HEK293T (cell line): ENCODE data around the gene STXBP5.
A peak's percentile ranks its signal among the peaks of the same experiment; 100 is the strongest.

ENCODE experiments used
- CTCF ChIA-PET: fragments of 350-600 bp; formaldehyde crosslinking; extraction: SDS; loops from one replicate; lab custom pipeline; 2021; ENCODE audit warnings: antibody characterized with exemption, inconsistent platforms; lab: Yijun Ruan, JAX
- POLR2A ChIA-PET: fragments of 350-600 bp; formaldehyde crosslinking; extraction: SDS; loops from one replicate; lab custom pipeline; 2020; ENCODE audit warnings: antibody characterized with exemption, inconsistent platforms; lab: Yijun Ruan, JAX
- DNase-seq: peaks from one replicate; pipeline ENCODE4 v3.0.0; 2012; ENCODE audit warnings: mixed read lengths; ENCODE audit errors: extremely low spot score
- ARNT ChIP-seq: fragments of 450-650 bp; IDR thresholded peaks from 2 replicates; pipeline ENCODE4 v1.6.1; 2017; ENCODE audit warnings: mild to moderate bottlenecking
- BHLHE40 ChIP-seq: fragments of 450-650 bp; IDR thresholded peaks from 2 replicates; pipeline ENCODE4 v1.6.1; 2016; ENCODE audit warnings: mild to moderate bottlenecking, moderate library complexity, borderline replicate concordance
- CTBP1 ChIP-seq: fragments of 450-650 bp; IDR thresholded peaks from 2 replicates; pipeline ENCODE4 v1.6.1; 2016; ENCODE audit warnings: borderline replicate concordance
- ELF4 ChIP-seq: fragments of 450-650 bp; IDR thresholded peaks from 2 replicates; pipeline ENCODE4 v1.6.1; 2017; ENCODE audit warnings: antibody characterized with exemption
- FOXA1 ChIP-seq: fragments of 450-650 bp; IDR thresholded peaks from 2 replicates; pipeline ENCODE4 v1.6.1; 2016; ENCODE audit warnings: mild to moderate bottlenecking
- FOXK2 ChIP-seq: fragments of 450-650 bp; IDR thresholded peaks from 2 replicates; pipeline ENCODE4 v1.6.1; 2016; ENCODE audit warnings: mild to moderate bottlenecking
- FOXM1 ChIP-seq: fragments of 450-650 bp; IDR thresholded peaks from 2 replicates; pipeline ENCODE4 v1.6.1; 2017; ENCODE audit warnings: mild to moderate bottlenecking, borderline replicate concordance
- HDGF ChIP-seq: fragments of 450-650 bp; IDR thresholded peaks from 2 replicates; pipeline ENCODE4 v1.6.1; 2017; ENCODE audit warnings: antibody characterized with exemption, borderline replicate concordance
- L3MBTL2 ChIP-seq: fragments of 450-650 bp; conservative IDR thresholded peaks from 2 replicates; pipeline ENCODE4 v1.6.1; 2016; ENCODE audit warnings: mild to moderate bottlenecking
- LEF1 ChIP-seq: fragments of 450-650 bp; IDR thresholded peaks from 2 replicates; pipeline ENCODE4 v1.6.1; 2017; ENCODE audit warnings: mild to moderate bottlenecking, borderline replicate concordance
- NFRKB ChIP-seq: fragments of 450-650 bp; IDR thresholded peaks from 2 replicates; pipeline ENCODE4 v1.6.1; 2016; ENCODE audit warnings: mild to moderate bottlenecking, moderate library complexity
- PKNOX1 ChIP-seq: fragments of 450-650 bp; IDR thresholded peaks from 2 replicates; pipeline ENCODE4 v1.6.1; 2016
- SP1 ChIP-seq: fragments of 450-650 bp; IDR thresholded peaks from 2 replicates; pipeline ENCODE4 v1.6.1; 2017
- SUZ12 ChIP-seq: fragments of 450-650 bp; IDR thresholded peaks from 2 replicates; pipeline ENCODE4 v1.6.1; 2016; ENCODE audit warnings: mild to moderate bottlenecking
- TARDBP ChIP-seq: fragments of 450-650 bp; IDR thresholded peaks from 2 replicates; pipeline ENCODE4 v1.6.1; 2016
- ZNF384 ChIP-seq: fragments of 450-650 bp; IDR thresholded peaks from 2 replicates; pipeline ENCODE4 v1.6.1; 2016

The STXBP5 gene

GRCh38 chr6:147205690-147206600 is 1.7 kb downstream of the STXBP5 start:
- TF ChIP-seq L3MBTL2 (no peak), PKNOX1 (no peak)
- no peak for DNase-seq
- POLR2A ChIA-PET = no interaction called here
- CTCF ChIA-PET = no interaction called here

GRCh38 chr6:147207351-147207750 is 3.1 kb downstream of the STXBP5 start:
- ChIA-PET POLR2A (no interaction called here), CTCF (no interaction called here)
- TF ChIP-seq FOXA1 (no peak), ELF4 (no peak), NFRKB (no peak), HDGF (no peak), SUZ12 (no peak), BHLHE40 (no peak), L3MBTL2 (no peak), FOXK2 (no peak), SP1 (no peak), ARNT (no peak), LEF1 (no peak), ZNF384 (no peak), TARDBP (no peak), FOXM1 (no peak), PKNOX1 (no peak), CTBP1 (no peak)
- no peak for DNase-seq

- TF ChIP-seq BHLHE40 = no peak
- no peak for TF ChIP-seq FOXA1
- peak; percentile 81; the same call in 1 of the 2 replicates for TF ChIP-seq CTBP1
- no peak for TF ChIP-seq SP1
- TF ChIP-seq PKNOX1 = peak; percentile 34; the same call in 1 of the 2 replicates
- no peak for TF ChIP-seq TARDBP
- TF ChIP-seq HDGF = no peak
- TF ChIP-seq LEF1 = no peak
- TF ChIP-seq SUZ12 = no peak
- no peak for TF ChIP-seq ZNF384
- POLR2A ChIA-PET = no interaction called here
- DNase-seq = no peak
- CTCF ChIA-PET = no interaction called here
These were observed 3.9 kb downstream of the STXBP5 start for GRCh38 chr6:147207837-147208754.

GRCh38 chr6:147209762-147210449 is 5.7 kb downstream of the STXBP5 start:
- DNase-seq = no peak
- ChIA-PET CTCF (no interaction called here), POLR2A (no interaction called here)
- no peak for TF ChIP-seq L3MBTL2

GRCh38 chr6:147211349-147211748 is 7.1 kb downstream of the STXBP5 start:
- TF ChIP-seq ZNF384 (no peak), FOXM1 (no peak), L3MBTL2 (no peak), LEF1 (no peak), ARNT (no peak), ELF4 (no peak), PKNOX1 (no peak), TARDBP (no peak), HDGF (no peak), FOXK2 (no peak), CTBP1 (no peak), SP1 (no peak)
- POLR2A ChIA-PET = no interaction called here
- CTCF ChIA-PET = no interaction called here
- no peak for DNase-seq
